GM10248 (cell line): ENCODE data around the gene CSMD2.

Experiments used
- CTCF ChIA-PET: fragments of 300-600 bp; sonication (Branson Sonifier 250); formaldehyde crosslinking; extraction: SDS; loops from one replicate; lab custom pipeline; 2021; ENCODE audit warnings: antibody characterized with exemption; lab: Yijun Ruan, JAX
- POLR2A ChIA-PET: fragments of 350-650 bp; sonication (Branson Sonifier 250); formaldehyde crosslinking; extraction: SDS; loops from one replicate; lab custom pipeline; 2020; ENCODE audit warnings: antibody characterized with exemption; lab: Yijun Ruan, JAX
- DNase-seq: peaks from one replicate; pipeline ENCODE4 v3.0.0; 2012; ENCODE audit errors: extremely low spot score
- CTCF ChIP-seq: IDR thresholded peaks from 2 replicates; pipeline ENCODE4 v1.5.1; 2012; ENCODE audit warnings: mild to moderate bottlenecking, low read depth; ENCODE audit errors: extremely low read depth, missing control alignments, control extremely low read depth

Gene CSMD2

GRCh38 chr1:33814166-33814565 is 350.9 kb downstream of the CSMD2 start:
- CTCF ChIA-PET = no interaction called here
- DNase-seq = no peak
- TF ChIP-seq CTCF = no peak
- POLR2A ChIA-PET = no interaction called here

- ChIA-PET POLR2A (no interaction called here), CTCF (no interaction called here)
- DNase-seq = no peak
- TF ChIP-seq CTCF = no peak
Measured at GRCh38 chr1:33810571-33810970, 354.5 kb downstream of the CSMD2 start.

- ChIA-PET POLR2A (no interaction called here), CTCF (no interaction called here)
- no peak for TF ChIP-seq CTCF
- DNase-seq = no peak
Measured at GRCh38 chr1:33805988-33806387, 359.0 kb downstream of the CSMD2 start.

- POLR2A ChIA-PET = no interaction called here
- CTCF ChIA-PET = interaction anchor here (1.9 kb wide), 1 partner anchor 16 kb away, joined by 5 read pairs; no protein-coding TSS in a partner anchor
- no peak for DNase-seq
- TF ChIP-seq CTCF = no peak
Measured at GRCh38 chr1:33802268-33802667, 362.8 kb downstream of the CSMD2 start.

- no peak for TF ChIP-seq CTCF
- no peak for DNase-seq
- ChIA-PET POLR2A (no interaction called here), CTCF (no interaction called here)
Measured at GRCh38 chr1:33797849-33798248, 367.2 kb downstream of the CSMD2 start.

GRCh38 chr1:33792651-33793050 is 372.4 kb downstream of the CSMD2 start:
- ChIA-PET CTCF (no interaction called here), POLR2A (no interaction called here)
- DNase-seq = no peak
- TF ChIP-seq CTCF = no peak

- TF ChIP-seq CTCF = no peak
- ChIA-PET POLR2A (no interaction called here), CTCF (interaction anchor here (1.2 kb wide), 1 partner anchor 19 kb away, joined by 3 read pairs; no protein-coding TSS in a partner anchor)
- no peak for DNase-seq
Measured at GRCh38 chr1:33792216-33792615, 372.8 kb downstream of the CSMD2 start.
